Psoas muscle (tissue), 8 donors: Measurements from ENCODE around the gene TTLL11. TPM values are rescaled to one million over a fixed set of nuclear protein-coding genes. Genes with fewer than 3 reads are reported as not detected.
"Not testable (repeated sequence)": the region's sequence is repeated elsewhere in the genome, so short reads cannot be mapped to it uniquely, and the experiment has no call there.

Experiments used
- ATAC-seq, 4 donors: fragments of 200-7000 bp; cut with Tn5 transposase; one replicate each; pipeline ENCODE4 v1.9.1; 2020; ENCODE audit warnings: moderate library complexity in 3 of 4, mild to moderate bottlenecking in 2 of 4
- DNase-seq, 2 donors: peaks; one replicate each; pipeline ENCODE4 v3.0.0-alpha.2; 2020
- H3K27ac ChIP-seq: fragments of 200-600 bp; one replicate; pipeline ENCODE4 v1.8.0; 2022
- H3K27me3 ChIP-seq, 3 donors: fragments of 200-600 bp in 1 of 3; one replicate each; pipeline versions ENCODE4 v1.6.1 to v1.8.0; 2013 to 2022; ENCODE audit warnings: low read length in 2 of 3, mild to moderate bottlenecking in 2 of 3, moderate library complexity in 1 of 3; ENCODE audit not compliant: insufficient read depth in 3 of 3
- H3K36me3 ChIP-seq, 2 donors: fragments of 200-600 bp in 1 of 2; one replicate each; pipeline versions ENCODE4 v1.6.1 to v1.8.0; 2013 to 2022; ENCODE audit warnings: low read depth in 1 of 2, mild to moderate bottlenecking in 1 of 2, moderate library complexity in 1 of 2; ENCODE audit not compliant: insufficient read depth in 1 of 2
- H3K4me1 ChIP-seq: fragments of 200-600 bp; one replicate; pipeline ENCODE4 v1.8.0; 2022
- H3K4me3 ChIP-seq: fragments of 200-600 bp; one replicate; pipeline ENCODE4 v1.8.0; 2022; ENCODE audit warnings: mild to moderate bottlenecking
- H3K9me3 ChIP-seq: fragments of 200-600 bp; one replicate; pipeline ENCODE4 v1.8.0; 2022
- WGBS, 3 donors: extraction: QIAGEN DNeasy Blood & Tissue Kit; methylation state at CpG; one replicate each; pipeline versions ENCODE4 v1.1.6 to v1.1.7; 2013; 5-methylcytosine and 5-hydroxymethylcytosine counted together
- intact Hi-C, 2 donors: fragments of 100-400 bp; cut with DNase I; formaldehyde crosslinking; loops; one replicate each; pipeline versions ENCODE4 v1.11.0 to v1.14.2; 2022
- polyA plus RNA-seq, 3 donors: library from polyadenylated mRNA; stranded (reverse); fragments of 200-250 nt; gene quantifications; one replicate each; pipeline ENCODE4 v1.2.3, GENCODE V29; 2013
- total RNA-seq, 4 donors: library from RNA; stranded (reverse); fragmentation: NEBNext Ultra II Directional in 2 of 4; extraction: Animal tissue kit (Norgen Biotek cat#: 25700) in 2 of 4; gene quantifications; one replicate each; pipeline versions ENCODE4 v1.2.1 to v1.2.4, GENCODE V29; 2021 to 2023
- TF ChIP-seq, protein P1 (sequence below): fragments of 200-600 bp; IDR thresholded peaks from one replicate; pipeline ENCODE4 v1.8.0; 2022; ENCODE audit warnings: antibody characterized with exemption
- donor health status: healthy with polysubstance abuse.
- donor health status: DM: no; HTN: no; CAD: no; lungs with moderate emphysema.
- donor health status: Bipolar disorder and iron deficiency.
- donor health status: healthy.
- donor health status: DM: yes; HTN: yes; CAD: no.
- donor health status: DM: no; HTN: no; CAD: no.
- donor health status: DM: no; HTN: no; CAD: no.
- donor health status: DM: yes; HTN: yes; CAD: no.

Gene TTLL11
- total and polyA plus RNA-seq, 7 donors = 15.1 to 56.4 (median 19.3) TPM

- 83 to 89% (median 86%) methylated on average over 5 of the region's 5 CpGs for WGBS, 3 donors
- intact Hi-C loops = loop anchor here (10.0 kb wide), 3 partner anchors 335 to 695 kb away; partner anchors contain the start of gene OR1K1 (in 1 of the 2)
- DNase-seq = no peak
- no peaks in the 10 kb centered on the region for H3K27me3 ChIP-seq
- peak in 1 of 4 donors; percentile 33 for ATAC-seq
- TF ChIP-seq, protein P1, sequence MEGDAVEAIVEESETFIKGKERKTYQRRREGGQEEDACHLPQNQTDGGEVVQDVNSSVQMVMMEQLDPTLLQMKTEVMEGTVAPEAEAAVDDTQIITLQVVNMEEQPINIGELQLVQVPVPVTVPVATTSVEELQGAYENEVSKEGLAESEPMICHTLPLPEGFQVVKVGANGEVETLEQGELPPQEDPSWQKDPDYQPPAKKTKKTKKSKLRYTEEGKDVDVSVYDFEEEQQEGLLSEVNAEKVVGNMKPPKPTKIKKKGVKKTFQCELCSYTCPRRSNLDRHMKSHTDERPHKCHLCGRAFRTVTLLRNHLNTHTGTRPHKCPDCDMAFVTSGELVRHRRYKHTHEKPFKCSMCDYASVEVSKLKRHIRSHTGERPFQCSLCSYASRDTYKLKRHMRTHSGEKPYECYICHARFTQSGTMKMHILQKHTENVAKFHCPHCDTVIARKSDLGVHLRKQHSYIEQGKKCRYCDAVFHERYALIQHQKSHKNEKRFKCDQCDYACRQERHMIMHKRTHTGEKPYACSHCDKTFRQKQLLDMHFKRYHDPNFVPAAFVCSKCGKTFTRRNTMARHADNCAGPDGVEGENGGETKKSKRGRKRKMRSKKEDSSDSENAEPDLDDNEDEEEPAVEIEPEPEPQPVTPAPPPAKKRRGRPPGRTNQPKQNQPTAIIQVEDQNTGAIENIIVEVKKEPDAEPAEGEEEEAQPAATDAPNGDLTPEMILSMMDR = no peak
- no peaks in the 10 kb centered on the region for H3K4me1 ChIP-seq
- no peaks in the 10 kb centered on the region for H3K36me3 ChIP-seq
- no peak overlapping the region for H3K27ac ChIP-seq
- H3K4me3 ChIP-seq = no peak overlapping the region
- no peaks in the 10 kb centered on the region for H3K9me3 ChIP-seq
Observed at GRCh38 chr9:122119721-122120120, 26.6 kb upstream of the TTLL11 start.

DNA sequence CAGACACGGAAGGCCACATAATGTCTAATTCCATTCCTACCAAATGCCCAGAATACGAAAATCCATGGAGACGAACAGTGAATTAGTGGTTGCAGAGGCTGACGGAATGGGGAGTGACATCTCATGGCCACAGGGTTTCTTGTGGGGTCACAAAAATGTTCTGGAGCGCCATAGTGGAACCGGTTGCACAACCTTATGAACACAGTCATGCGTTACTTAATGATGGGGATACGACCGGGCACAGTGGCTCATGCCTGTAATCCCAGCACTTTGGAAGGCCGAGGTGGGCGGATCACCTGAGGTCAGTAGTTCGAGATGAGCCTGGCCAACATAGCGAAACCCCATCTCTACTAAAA, 26.0 kb upstream of the TTLL11 start:
- WGBS, 3 donors = 83 to 88% (median 86%) methylated on average over 13 of the region's 13 CpGs
- DNase-seq (no peak), ATAC-seq (peak in 1 of 4 donors; percentile 37)
- Histone ChIP-seq H3K27me3 (no peaks in the 10 kb centered on the region), H3K27ac (no peak overlapping the region), H3K4me1 (no peaks in the 10 kb centered on the region), H3K36me3 (no peaks in the 10 kb centered on the region), H3K9me3 (no peaks in the 10 kb centered on the region), H3K4me3 (no peak overlapping the region)
- intact Hi-C loops = no loop called here
- TF ChIP-seq, protein P1 = no peak

DNA sequence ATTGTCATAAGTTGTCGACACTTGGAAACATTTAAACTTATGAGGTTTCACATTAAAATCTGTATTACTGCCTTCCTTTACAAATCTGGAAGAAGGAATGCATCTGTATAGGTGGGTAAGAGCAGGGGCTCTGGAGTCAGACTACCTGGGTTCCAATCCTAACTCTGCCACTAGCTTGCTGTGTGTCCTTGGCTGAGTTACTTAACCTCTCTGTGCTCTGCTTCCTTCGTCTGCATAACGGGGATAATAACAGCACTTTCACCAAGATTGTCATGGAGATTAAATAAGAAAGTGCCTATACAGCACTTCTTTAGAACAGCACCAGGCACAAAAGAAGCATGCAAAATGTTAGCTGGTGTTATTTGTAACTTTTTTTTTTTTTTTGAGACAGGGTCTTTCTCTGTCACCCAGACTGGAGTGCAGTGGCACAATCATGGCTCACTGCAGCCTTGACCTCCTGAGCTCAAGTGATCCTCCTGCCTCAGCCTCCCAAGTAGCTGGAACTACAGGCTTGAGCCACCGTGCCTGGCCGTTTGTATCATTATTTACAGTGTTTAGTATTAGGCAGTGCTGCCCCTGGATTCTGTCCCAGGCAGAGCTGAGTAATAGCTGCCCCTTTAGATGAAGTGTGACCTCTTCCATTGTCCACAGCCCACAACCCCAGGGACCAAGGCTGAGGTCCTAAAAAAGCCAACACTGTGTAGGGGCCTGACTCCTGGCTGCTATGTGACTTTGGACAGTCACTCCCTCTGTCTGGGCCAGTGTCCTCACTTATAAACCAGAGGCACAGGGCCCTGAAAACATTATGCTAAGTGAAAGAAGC, 25.4 kb upstream of the TTLL11 start:
- no peaks in the 10 kb centered on the region for H3K36me3 ChIP-seq
- no peak for DNase-seq
- TF ChIP-seq, protein P1 = no peak
- H3K9me3 ChIP-seq = no peaks in the 10 kb centered on the region
- no peak overlapping the region for H3K4me3 ChIP-seq
- no peaks in the 10 kb centered on the region for H3K4me1 ChIP-seq
- WGBS, 3 donors = 68 to 84% (median 71%) methylated on average over 5 of the region's 5 CpGs
- H3K27ac ChIP-seq = no peak overlapping the region
- intact Hi-C loops = no loop called here
- ATAC-seq = no peak
- H3K27me3 ChIP-seq = no peaks in the 10 kb centered on the region

GRCh38 chr9:122117241-122117640, 24.1 kb upstream of the TTLL11 start:
- H3K27ac ChIP-seq, H3K4me1 ChIP-seq, H3K4me3 ChIP-seq, H3K27me3 ChIP-seq, H3K36me3 ChIP-seq, intact Hi-C loops, DNase-seq, ATAC-seq, H3K9me3 ChIP-seq: not testable (repeated sequence)
- WGBS, 3 donors = 69 to 74% (median 72%) methylated on average over 9 of the region's 9 CpGs

- no peaks in the 10 kb centered on the region for H3K36me3 ChIP-seq
- H3K27me3 ChIP-seq = no peaks in the 10 kb centered on the region
- no peak overlapping the region for H3K27ac ChIP-seq
- H3K4me1 ChIP-seq = no peaks in the 10 kb centered on the region
- H3K9me3 ChIP-seq = no peaks in the 10 kb centered on the region
- ATAC-seq = no peak
- WGBS, 3 donors = 87 to 94% (median 88%) methylated on average over 10 of the region's 10 CpGs
- intact Hi-C loops = no loop called here
- TF ChIP-seq, protein P1 = no peak
- DNase-seq = no peak
- no peak overlapping the region for H3K4me3 ChIP-seq
Observed at GRCh38 chr9:122116448-122117173, 23.5 kb upstream of the TTLL11 start.
